HG02623 (cell line): ENCODE results near the gene PTN.

Source experiments
- ATAC-seq: cut with Tn5 transposase; IDR thresholded peaks from one replicate; pipeline ENCODE4 v1.9.1; 2021; ENCODE audit warnings: moderate library complexity; ENCODE audit not compliant: unreplicated experiment

The PTN gene, protein sequence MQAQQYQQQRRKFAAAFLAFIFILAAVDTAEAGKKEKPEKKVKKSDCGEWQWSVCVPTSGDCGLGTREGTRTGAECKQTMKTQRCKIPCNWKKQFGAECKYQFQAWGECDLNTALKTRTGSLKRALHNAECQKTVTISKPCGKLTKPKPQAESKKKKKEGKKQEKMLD

GRCh38 chr7:137343281-137343841 is at the start of gene PTN:
Gene PTN (minus strand): TSS chr7:137343733. CDS start chr7:137254973, 88,760 bp downstream.
- no peak for ATAC-seq

DNA sequence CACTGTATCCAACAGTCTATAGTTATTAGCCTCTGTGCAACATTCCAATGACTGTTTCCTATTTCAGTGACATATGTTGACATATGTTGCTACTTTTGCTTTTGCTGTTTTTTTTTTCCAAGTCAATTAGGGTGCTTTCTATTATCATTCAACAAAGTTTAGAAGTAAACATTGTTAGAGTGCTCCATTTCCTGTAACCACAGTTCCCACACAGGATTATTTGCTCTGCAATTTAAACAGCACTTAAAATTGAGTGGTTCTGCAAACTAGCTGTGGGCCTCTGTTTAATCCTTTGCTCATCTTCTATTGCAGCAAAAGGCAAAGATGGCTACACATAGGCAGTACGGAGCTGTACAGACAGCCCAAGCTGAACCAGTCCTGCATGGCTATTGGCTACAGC is 46.5 kb upstream of the PTN start:
- ATAC-seq = no peak

DNA sequence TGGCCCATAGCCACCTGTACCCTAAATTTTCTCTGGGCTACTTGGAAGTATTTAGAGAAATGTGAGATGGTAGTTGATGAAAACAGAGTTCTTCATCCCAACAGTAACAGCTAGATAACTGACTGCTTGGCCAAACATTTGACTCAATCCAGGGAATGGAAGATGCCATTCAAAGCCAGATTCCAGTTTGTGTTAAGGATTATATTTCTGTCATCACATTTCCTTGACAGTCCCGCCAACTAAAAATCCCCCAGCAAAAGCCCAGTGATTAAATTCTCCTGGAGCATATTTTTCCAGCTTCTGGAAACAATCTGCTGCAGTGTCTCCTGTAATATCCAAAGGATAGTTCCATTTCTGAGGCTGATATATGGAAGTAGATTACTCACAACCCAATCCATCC is 45.4 kb upstream of the PTN start:
- no peak for ATAC-seq

DNA sequence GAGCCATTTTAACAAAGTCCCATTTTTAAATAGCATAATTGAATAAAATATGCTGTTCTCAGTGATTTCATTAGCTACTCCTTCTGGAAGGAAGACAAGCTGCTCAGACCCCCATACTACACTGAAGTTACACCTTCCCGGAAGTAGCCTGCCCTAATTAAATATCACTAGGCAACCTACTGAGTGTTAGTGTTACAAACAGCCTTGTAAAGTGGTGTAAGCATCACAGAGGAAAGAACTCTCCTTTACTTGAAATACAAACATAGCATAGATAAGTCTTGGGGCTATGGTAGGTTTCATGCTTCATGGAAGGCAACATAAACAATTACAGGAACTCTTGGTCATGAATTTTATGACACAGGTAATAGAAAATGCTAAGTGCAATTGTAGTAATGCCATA is 43.4 kb upstream of the PTN start:
- ATAC-seq = no peak

DNA sequence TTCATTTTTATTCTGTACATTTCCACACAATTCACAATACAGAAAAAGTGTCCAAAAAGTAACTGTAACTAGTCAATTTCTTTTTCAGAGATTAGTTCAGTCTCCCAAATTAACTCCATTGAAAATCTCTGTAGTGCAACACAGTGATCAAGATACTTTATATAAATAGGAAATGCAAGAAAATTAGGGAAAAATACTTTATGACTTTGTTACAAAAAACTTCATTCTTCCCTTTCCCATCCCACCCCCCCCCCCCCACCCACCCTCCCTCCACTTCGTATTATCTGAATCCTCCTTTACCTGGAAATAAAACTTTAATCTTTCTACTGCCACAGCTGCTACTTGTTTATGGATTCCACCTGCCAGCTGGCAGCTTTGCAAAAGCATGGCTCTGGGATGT is 37.5 kb upstream of the PTN start:
- ATAC-seq = no peak

DNA sequence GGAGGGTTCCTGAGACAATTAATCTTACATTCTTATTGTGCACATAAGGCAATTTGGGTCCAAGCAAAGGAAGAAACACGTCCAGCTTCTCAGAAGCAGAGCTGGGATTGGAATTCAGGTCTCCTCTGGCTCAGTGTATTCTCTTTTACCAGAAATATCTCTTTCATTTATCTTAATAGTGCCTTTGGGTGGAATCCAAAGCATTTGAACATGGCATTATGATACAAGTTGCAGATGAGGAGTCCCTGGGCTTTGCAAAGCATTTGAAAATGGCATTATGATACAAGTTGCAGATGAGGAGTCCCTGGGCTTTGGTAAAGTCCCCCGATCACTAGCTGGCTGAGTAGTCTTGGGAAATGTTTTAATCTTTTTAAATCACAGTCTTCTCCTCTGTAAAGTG is 30.0 kb upstream of the PTN start:
- no peak for ATAC-seq

DNA sequence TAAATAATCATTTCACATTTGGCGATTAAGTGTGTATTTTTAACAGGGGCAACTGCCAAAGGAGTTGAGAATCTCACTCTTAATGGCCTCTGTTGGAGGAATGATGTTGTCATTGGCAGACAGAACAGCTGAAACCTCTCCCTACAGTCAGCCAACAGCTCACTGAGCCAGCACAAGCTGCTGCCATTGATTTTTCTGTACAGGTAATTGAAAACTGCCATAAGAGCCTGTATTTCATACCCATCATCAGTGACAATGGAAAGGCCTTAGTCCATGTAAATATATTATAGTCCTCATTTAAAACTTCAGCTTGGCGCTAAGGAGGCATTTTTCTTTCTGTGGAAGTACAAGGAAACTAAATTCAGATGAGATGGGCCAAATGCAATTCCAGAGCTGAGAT is 28.1 kb upstream of the PTN start:
- ATAC-seq = no peak

DNA sequence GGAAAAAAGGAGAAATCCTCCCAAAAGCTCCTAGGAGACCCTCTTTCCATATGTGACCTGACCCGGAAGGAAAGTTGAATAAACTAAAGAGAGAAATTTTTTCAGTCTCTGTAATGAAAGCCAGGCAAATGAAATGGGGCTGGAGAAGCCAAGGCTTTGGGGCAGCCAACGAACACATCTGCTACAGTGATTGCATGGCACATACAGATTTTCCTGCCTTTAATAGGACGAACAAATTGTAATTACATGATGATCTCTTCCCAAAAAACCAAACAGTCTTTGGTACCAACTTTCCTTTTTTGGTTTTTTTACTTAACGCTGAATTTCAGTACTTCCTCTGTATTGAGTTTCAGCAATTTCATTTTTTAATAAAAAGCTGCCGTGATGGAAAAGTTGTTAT is 23.5 kb upstream of the PTN start:
- ATAC-seq = no peak

DNA sequence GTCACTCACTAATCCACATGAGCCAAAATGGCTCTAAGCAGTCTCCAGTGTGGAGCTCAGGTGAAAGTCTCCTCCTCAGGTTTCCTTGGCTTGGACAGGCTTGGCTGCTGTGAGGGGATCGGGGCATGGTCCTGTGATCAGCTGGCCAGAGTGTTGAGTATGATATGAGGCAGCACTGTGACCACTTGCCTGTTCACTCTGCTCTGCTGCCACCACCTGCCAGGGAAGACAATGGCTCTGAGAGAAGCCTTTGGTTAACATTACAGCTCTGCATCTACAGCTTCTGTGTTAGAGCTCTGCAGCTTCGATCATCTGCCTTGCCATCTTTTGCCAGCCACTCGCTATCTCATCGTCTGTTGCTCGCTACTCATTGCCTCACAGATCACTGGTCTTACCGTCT is 20.1 kb upstream of the PTN start:
- no peak for ATAC-seq

- no peak for ATAC-seq
These were observed 16.6 kb upstream of the PTN start for GRCh38 chr7:137360087-137360679.

- ATAC-seq = no peak
These were observed 11.4 kb upstream of the PTN start for GRCh38 chr7:137354961-137355360.

GRCh38 chr7:137354396-137354795 is 10.9 kb upstream of the PTN start:
- no peak for ATAC-seq

DNA sequence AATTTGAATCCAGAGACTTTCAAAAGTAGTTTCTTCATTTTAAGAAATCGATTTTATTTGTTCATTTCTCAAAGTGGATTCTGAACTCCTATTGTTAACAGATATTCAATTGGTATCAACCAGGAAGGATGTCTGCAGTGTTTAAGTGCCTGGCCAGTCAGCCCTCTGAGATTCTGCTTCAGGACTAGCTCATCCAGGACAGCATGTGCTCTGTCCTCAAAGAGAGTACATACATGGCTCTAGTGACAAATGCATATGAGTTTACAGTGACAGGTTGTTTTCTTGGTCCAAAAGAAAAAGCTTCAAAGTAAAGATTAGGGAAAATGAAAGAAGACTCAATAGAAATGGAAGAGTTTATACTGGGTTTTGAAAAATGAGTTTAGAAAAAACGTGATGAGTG is 8.4 kb upstream of the PTN start:
- no peak for ATAC-seq

GRCh38 chr7:137345799-137346449 is 2.4 kb upstream of the PTN start:
- ATAC-seq = no peak

DNA sequence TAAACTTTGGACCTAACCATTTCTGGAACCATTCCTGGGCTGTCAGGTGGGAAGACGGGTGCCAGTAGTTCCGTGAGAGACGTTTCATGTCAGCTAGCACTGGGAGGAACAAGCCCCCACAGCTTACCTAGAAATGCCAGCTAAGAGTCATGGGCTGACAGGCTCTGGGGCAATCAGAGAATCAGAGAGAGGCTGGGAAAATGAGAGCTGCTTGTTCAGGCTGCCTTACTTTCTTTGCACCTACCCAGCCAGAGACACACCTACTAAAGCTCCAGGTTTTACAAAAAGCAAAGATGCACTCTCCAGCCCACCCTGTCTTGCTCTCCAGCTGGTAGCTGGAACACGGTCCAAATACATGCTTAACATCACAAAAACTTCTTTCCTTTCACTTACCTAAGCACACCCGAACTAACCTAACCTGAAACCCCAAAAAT is 688 bp downstream of the PTN start:
- no peak for ATAC-seq

GRCh38 chr7:137342265-137342664 is 1.3 kb downstream of the PTN start:
- ATAC-seq = no peak

DNA sequence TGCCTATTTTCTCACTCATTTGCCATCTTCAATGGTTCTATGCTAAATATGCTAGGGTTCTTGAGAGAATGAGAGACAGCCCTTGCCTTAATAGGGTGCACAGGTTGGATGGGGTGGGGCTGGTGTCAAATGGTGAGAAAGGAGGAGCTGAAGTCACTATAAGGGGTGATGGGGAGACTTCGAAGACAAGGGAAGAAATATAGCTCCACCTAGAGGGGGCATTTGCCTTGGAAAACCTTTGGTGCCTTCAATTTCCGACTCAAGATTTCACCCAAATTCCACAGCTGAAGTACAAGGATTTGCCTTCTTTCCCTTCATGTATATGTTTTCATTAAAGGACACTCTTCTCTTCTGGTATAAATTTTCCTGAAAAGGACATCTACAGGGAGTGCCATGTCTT is 5.6 kb downstream of the PTN start:
- no peak for ATAC-seq

DNA sequence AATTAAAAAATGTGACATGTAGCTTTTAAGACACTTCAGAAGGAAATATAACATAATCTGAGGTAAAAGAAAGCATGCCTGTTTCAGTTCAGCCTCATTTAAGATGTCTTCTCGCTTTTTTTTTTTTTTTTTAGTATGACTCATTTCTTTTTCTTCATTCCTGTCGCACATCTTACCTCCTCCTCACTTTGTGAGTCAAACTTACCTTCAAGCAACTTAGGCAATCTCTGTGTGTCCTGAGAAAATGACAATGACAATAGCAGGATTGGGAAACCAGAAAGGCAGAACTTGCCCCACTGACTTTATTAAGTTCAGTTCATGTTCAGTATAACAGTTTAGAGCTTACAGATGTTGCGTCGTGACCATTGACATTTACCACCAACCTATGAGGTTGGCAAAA is 7.7 kb downstream of the PTN start:
- no peak for ATAC-seq

DNA sequence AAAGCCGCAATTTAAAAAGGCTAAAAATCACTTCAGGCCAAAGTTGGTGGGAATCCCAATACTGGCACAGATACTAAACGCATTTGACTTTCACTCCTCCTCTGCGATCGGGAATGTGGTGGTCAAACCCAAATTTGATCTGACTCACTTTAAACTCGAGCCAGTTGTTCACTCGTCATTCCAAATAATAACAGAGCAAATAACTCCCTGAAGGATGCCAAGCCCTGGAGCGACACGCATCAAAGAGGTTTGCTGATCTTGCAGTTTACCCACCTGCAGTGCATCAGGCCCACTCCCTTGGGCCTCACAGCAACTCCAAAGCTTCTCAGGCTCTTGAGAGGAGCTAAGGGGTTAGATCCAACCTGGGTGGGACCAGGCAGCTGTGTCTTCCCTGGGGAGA is 12.2 kb downstream of the PTN start:
- no peak for ATAC-seq

DNA sequence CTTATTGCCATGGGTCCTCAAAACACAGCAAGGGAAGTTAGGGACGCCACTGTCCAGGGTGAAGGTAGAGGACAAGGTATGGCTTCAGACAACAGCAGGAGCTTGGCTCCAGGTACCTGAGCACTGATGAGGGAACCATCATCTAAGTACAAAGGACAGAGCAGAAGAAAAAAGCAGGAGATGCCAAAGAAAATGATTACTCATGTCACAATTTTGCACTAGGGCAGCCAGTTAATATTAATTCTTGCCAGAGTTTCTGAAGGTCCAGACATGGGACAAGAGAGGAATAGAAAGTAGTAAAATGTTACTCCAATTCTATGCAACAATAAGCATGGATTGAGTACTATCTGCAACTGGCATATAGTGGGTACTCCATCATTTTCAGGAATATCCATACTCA is 14.1 kb downstream of the PTN start:
- ATAC-seq = no peak

GRCh38 chr7:137328373-137329120 is 15.0 kb downstream of the PTN start:
- ATAC-seq = no peak

DNA sequence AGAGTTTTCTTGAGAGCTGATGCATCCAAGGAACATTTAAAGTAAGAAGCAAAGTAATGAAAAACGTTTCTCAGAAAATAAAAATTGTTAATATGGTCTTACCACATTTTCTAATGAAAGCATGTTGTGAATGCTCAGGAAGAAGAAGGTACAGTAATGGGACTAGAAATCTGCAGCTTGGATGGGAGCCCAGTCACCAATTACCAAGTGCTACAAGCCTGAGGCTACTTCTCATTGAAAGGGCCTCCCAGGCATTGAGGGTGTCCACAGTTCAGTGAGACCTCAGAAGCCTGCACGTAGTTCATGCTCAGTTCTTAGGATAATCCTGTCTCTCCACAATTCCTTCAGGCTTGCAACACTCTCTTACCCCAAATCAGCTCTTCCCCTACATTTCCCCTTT is 17.6 kb downstream of the PTN start:
- no peak for ATAC-seq
